OCI-LY1 (cell line): ENCODE measurements around the gene SCYL3.

Source experiments
- CTCF ChIP-seq: fragments of 200-600 bp; sonication (generic), shearing (Covaris generic); IDR thresholded peaks from 2 replicates; pipeline ENCODE4 v1.5.1; 2017; ENCODE audit warnings: mild to moderate bottlenecking, antibody characterized with exemption, low read length, moderate library complexity, mixed read lengths
- EZH2 ChIP-seq: fragments of 200-600 bp; sonication (generic), shearing (Covaris generic); IDR thresholded peaks from 2 replicates; pipeline ENCODE4 v1.8.0; 2017; ENCODE audit warnings: borderline replicate concordance, mixed run types, mild to moderate bottlenecking, antibody characterized with exemption, low read length, moderate library complexity, mixed read lengths

- no peak for TF ChIP-seq CTCF
- TF ChIP-seq EZH2, result no peak
Observed at GRCh38 chr1:169924063-169924462, 30.4 kb upstream of the SCYL3 start.
